Measurements from ENCODE around the gene DEFB131B. TPM values are rescaled to one million over a fixed set of nuclear protein-coding genes. Genes with fewer than 3 reads are reported as not detected.
"Not testable (repeated sequence)": the region's sequence is repeated elsewhere in the genome, so short reads cannot be mapped to it uniquely, and the experiment has no call there.

DEFB131B gene
- not detected for polyA plus RNA-seq

- 86 to 94% (median 92%) methylated on average over 1 of the region's 1 CpG for WGBS, 3 donors
- not testable (repeated sequence) for H3K27ac ChIP-seq (ENCODE audit: low read depth, low read length)
Measured at GRCh38 chr11:71878059-71878458, at the start of gene DEFB131B. DEFB131B (plus strand) TSS chr11:71878453; CDS start chr11:71878453, 0 bp downstream.

GRCh38 chr11:71829247-71829646, 49.0 kb upstream of the DEFB131B start:
- WGBS, 3 donors = 98 to 99% (median 99%) methylated on average over 3 of the region's 3 CpGs
- not testable (repeated sequence) for H3K27ac ChIP-seq (ENCODE audit: low read depth, low read length)

GRCh38 chr11:71829686-71830085, 48.6 kb upstream of the DEFB131B start:
- 83 to 91% (median 88%) methylated on average over 3 of the region's 3 CpGs for WGBS, 3 donors
- not testable (repeated sequence) for H3K27ac ChIP-seq (ENCODE audit: low read depth, low read length)

- H3K27ac ChIP-seq (ENCODE audit: low read depth, low read length) = not testable (repeated sequence)
- WGBS, 3 donors = 0% methylated on average over 1 of the region's 1 CpG
Measured at GRCh38 chr11:71832811-71833210, 45.4 kb upstream of the DEFB131B start, which contains the start of gene DEFB108B. DEFB108B (plus strand) TSS chr11:71833200; CDS start chr11:71833200, 0 bp downstream.

GRCh38 chr11:71842720-71843119, 35.5 kb upstream of the DEFB131B start:
- not testable (repeated sequence) for H3K27ac ChIP-seq (ENCODE audit: low read depth, low read length)
- WGBS, 3 donors = 84 to 86% (median 85%) methylated on average over 6 of the region's 6 CpGs

GRCh38 chr11:71843355-71843754, 34.9 kb upstream of the DEFB131B start:
- not testable (repeated sequence) for H3K27ac ChIP-seq (ENCODE audit: low read depth, low read length)
- WGBS, 3 donors = 87 to 94% (median 94%) methylated on average over 4 of the region's 4 CpGs

GRCh38 chr11:71843858-71844257, 34.4 kb upstream of the DEFB131B start:
- no peak overlapping the region for H3K27ac ChIP-seq (ENCODE audit: low read depth, low read length)
- WGBS, 3 donors = 81 to 86% (median 83%) methylated on average over 14 to 15 of the region's 15 CpGs

GRCh38 chr11:71853895-71854294, 24.4 kb upstream of the DEFB131B start:
- 92 to 94% (median 94%) methylated on average over 2 of the region's 2 CpGs for WGBS, 3 donors
- not testable (repeated sequence) for H3K27ac ChIP-seq (ENCODE audit: low read depth, low read length)

GRCh38 chr11:71855880-71856279, 22.4 kb upstream of the DEFB131B start:
- 24 to 49% (median 36%) methylated on average over 2 of the region's 2 CpGs for WGBS, 3 donors
- H3K27ac ChIP-seq (ENCODE audit: low read depth, low read length) = not testable (repeated sequence)

GRCh38 chr11:71860835-71861234, 17.4 kb upstream of the DEFB131B start:
- not testable (repeated sequence) for H3K27ac ChIP-seq (ENCODE audit: low read depth, low read length)
- WGBS, 3 donors = 89 to 94% (median 90%) methylated on average over 3 of the region's 3 CpGs

GRCh38 chr11:71863978-71864627, 14.2 kb upstream of the DEFB131B start:
- WGBS, 3 donors = 56 to 61% (median 59%) methylated on average over 3 of the region's 3 CpGs

GRCh38 chr11:71867209-71867608, 11.0 kb upstream of the DEFB131B start:
- 91 to 92% (median 91%) methylated on average over 1 of the region's 1 CpG for WGBS, 3 donors
- H3K27ac ChIP-seq (ENCODE audit: low read depth, low read length) = not testable (repeated sequence)

More at GRCh38 chr11:71863978-71864627, 14.2 kb upstream of the DEFB131B start:
- not testable (repeated sequence) for H3K27ac ChIP-seq (ENCODE audit: low read depth, low read length)

- 95% methylated on average over 3 of the region's 3 CpGs for WGBS, 3 donors
- not testable (repeated sequence) for H3K27ac ChIP-seq (ENCODE audit: low read depth, low read length)
Measured at GRCh38 chr11:71869931-71870330, 8.3 kb upstream of the DEFB131B start.

GRCh38 chr11:71870661-71871060, 7.6 kb upstream of the DEFB131B start:
- not testable (repeated sequence) for H3K27ac ChIP-seq (ENCODE audit: low read depth, low read length)

- 41 to 65% (median 47%) methylated on average over 2 of the region's 2 CpGs for WGBS, 3 donors
- H3K27ac ChIP-seq (ENCODE audit: low read depth, low read length) = not testable (repeated sequence)
Measured at GRCh38 chr11:71876262-71876661, 2.0 kb upstream of the DEFB131B start.

- WGBS, 3 donors = 96 to 98% (median 96%) methylated on average over 12 of the region's 12 CpGs
- H3K27ac ChIP-seq (ENCODE audit: low read depth, low read length) = not testable (repeated sequence)
Measured at GRCh38 chr11:71885806-71886205, 7.6 kb downstream of the DEFB131B start.

GRCh38 chr11:71888335-71889010, 10.2 kb downstream of the DEFB131B start:
- H3K27ac ChIP-seq (ENCODE audit: low read depth, low read length) = not testable (repeated sequence)
- WGBS, 3 donors = 80 to 97% (median 93%) methylated on average over 14 of the region's 14 CpGs

- not testable (repeated sequence) for H3K27ac ChIP-seq (ENCODE audit: low read depth, low read length)
- 74 to 94% (median 90%) methylated on average over 13 to 14 of the region's 14 CpGs for WGBS, 3 donors
Measured at GRCh38 chr11:71889181-71889872, 11.1 kb downstream of the DEFB131B start.

GRCh38 chr11:71895961-71896360, 17.7 kb downstream of the DEFB131B start:
- 86 to 95% (median 89%) methylated on average over 12 of the region's 12 CpGs for WGBS, 3 donors
- no peak overlapping the region for H3K27ac ChIP-seq (ENCODE audit: low read depth, low read length)
